Fibroblast of lung (primary cell): ENCODE data around the gene APC.

ENCODE experiments used
- CTCF ChIP-seq, 2 donors: IDR thresholded peaks in 1 of 2; conservative IDR thresholded peaks in 1 of 2; 1 replicate in 1 of 2; 2 replicates in 1 of 2; pipeline ENCODE4 v1.5.1; 2011 to 2012; ENCODE audit warnings: low read length in 2 of 2, control low read depth in 1 of 2, inconsistent platforms in 1 of 2, low read depth in 1 of 2, mild to moderate bottlenecking in 1 of 2
- EZH2 ChIP-seq: IDR thresholded peaks from 2 replicates; pipeline ENCODE4 v1.5.1; 2012; ENCODE audit warnings: low read length, control low read depth, mild to moderate bottlenecking; ENCODE audit errors: missing control alignments

- TF ChIP-seq EZH2 (no peak), CTCF (conservative IDR thresholded peaks at IDR 0.05 in 1 of 2, IDR thresholded peaks at IDR 0.05 in 1 of 2; ENCODE audit: low read depth in 1 of 2, low read length in 2 of 2) (no peak)
Observed at GRCh38 chr5:112795342-112795741, 57.7 kb downstream of the APC start.
